Esophagus muscularis mucosa (tissue), 3 donors: ENCODE measurements around the gene DTD1.
"Not testable (repeated sequence)": the region's sequence is repeated elsewhere in the genome, so short reads cannot be mapped to it uniquely, and the experiment has no call there.

Source experiments
- CTCF ChIP-seq, 3 experiments: fragments of 200-600 bp in 2 of 3; fragments of 450-650 bp in 1 of 3; sonication (generic) in 2 of 3; IDR thresholded peaks; one replicate each; pipeline ENCODE4 v1.5.1; 2017 to 2019; ENCODE audit warnings: antibody characterized with exemption in 3 of 3, mild to moderate bottlenecking in 2 of 3, moderate library complexity in 1 of 3
- POLR2AphosphoS5 ChIP-seq, 2 donors: sonication (generic); formaldehyde crosslinking; IDR thresholded peaks; one replicate each; pipeline ENCODE4 v1.6.1; 2017; ENCODE audit warnings: antibody characterized with exemption in 2 of 2

GRCh38 chr20:18760852-18761251 is 173.0 kb downstream of the DTD1 start:
- not testable (repeated sequence) for TF ChIP-seq CTCF, POLR2AphosphoS5 (IDR thresholded peaks at IDR 0.05)
